Measurements from ENCODE around the gene OR1I1. TPM values are rescaled to one million over a fixed set of nuclear protein-coding genes. Genes with fewer than 3 reads are reported as not detected.

Gene OR1I1
- total and polyA plus RNA-seq, 8 donors = not detected

- intact Hi-C loops (cut with DNase I) = no loop called here
- Histone ChIP-seq H3K4me1 (no peaks in the 10 kb centered on the region), H3K4me3 (no peak overlapping the region), H3K27ac (no peak overlapping the region), H3K9me3 (no peaks in the 10 kb centered on the region), H3K36me3 (no peaks in the 10 kb centered on the region), H3K27me3 (no peaks in the 10 kb centered on the region)
- FAIRE-seq (no peak), DNase-seq (no peak), ATAC-seq (no peak)
- TF ChIP-seq CTCF (IDR thresholded peaks at IDR 0.05) = no peak
- 67 to 83% methylated on average over 5 of the region's 5 CpGs for WGBS, 2 donors
These were observed 60.3 kb downstream of the OR1I1 start for GRCh38 chr19:15142313-15142712.

Other genes starting within 250 kb of the OR1I1 start
- not detected for gene OR7A5, start 247.0 kb upstream of the OR1I1 start, total RNA-seq
- not detected for gene OR7A5, start 247.0 kb upstream of the OR1I1 start, polyA plus RNA-seq
- gene OR7C1, start 247.0 kb upstream of the OR1I1 start, total RNA-seq = under 1 TPM in 1 of 6 donors, not detected in 5; 0.03 TPM
- gene OR7C1, start 247.0 kb upstream of the OR1I1 start, polyA plus RNA-seq = not detected
- not detected for gene OR7A10, start 233.3 kb upstream of the OR1I1 start, total RNA-seq
- gene OR7A10, start 233.3 kb upstream of the OR1I1 start, polyA plus RNA-seq = not detected
- not detected for gene OR7A17, start 196.1 kb upstream of the OR1I1 start, total RNA-seq
- gene OR7A17, start 196.1 kb upstream of the OR1I1 start, polyA plus RNA-seq = not detected
- gene OR7C2, start 140.7 kb upstream of the OR1I1 start, total RNA-seq = not detected
- not detected for gene OR7C2, start 140.7 kb upstream of the OR1I1 start, polyA plus RNA-seq
- gene SLC1A6, start 102.3 kb upstream of the OR1I1 start, total RNA-seq = under 1 TPM in 2 of 6 donors, not detected in 4; 0.15 to 0.38 TPM
- under 1 TPM in 1 of 2 donors, not detected in 1; 0.23 TPM for gene SLC1A6, start 102.3 kb upstream of the OR1I1 start, polyA plus RNA-seq
- gene CASP14, start 32.7 kb upstream of the OR1I1 start, total RNA-seq = under 1 TPM in 3 of 6 donors, not detected in 3; 0.14 to 0.25 (median 0.14) TPM
- under 1 TPM; 0.04 to 0.73 TPM for gene CASP14, start 32.7 kb upstream of the OR1I1 start, polyA plus RNA-seq
- gene SYDE1, start 25.2 kb downstream of the OR1I1 start, total RNA-seq = 1 to 10 TPM; 2.5 to 5.2 (median 3.3) TPM
- 1 to 10 TPM; 5.8 to 6.1 TPM for gene SYDE1, start 25.2 kb downstream of the OR1I1 start, polyA plus RNA-seq
- 10 to 100 TPM in 5 of 6 donors, 1 to 10 TPM in 1; 8.4 to 29.4 (median 13.4) TPM for gene NOTCH3, start 118.8 kb downstream of the OR1I1 start, total RNA-seq
- gene NOTCH3, start 118.8 kb downstream of the OR1I1 start, polyA plus RNA-seq = 1 to 10 TPM; 7.3 to 8.0 TPM
- under 1 TPM in 4 of 6 donors, not detected in 2; 0.09 to 0.59 (median 0.17) TPM for gene EPHX3, start 150.2 kb downstream of the OR1I1 start, total RNA-seq
- under 1 TPM in 1 of 2 donors, not detected in 1; 0.16 TPM for gene EPHX3, start 150.2 kb downstream of the OR1I1 start, polyA plus RNA-seq